ENCODE measurements around the gene SEMA5B. TPM values are rescaled to one million over a fixed set of nuclear protein-coding genes. Genes with fewer than 3 reads are reported as not detected.

The SEMA5B gene
- total and polyA plus RNA-seq, 2 of the 4 experiments (the other 2 are of a cell fraction), result not detected

DNA sequence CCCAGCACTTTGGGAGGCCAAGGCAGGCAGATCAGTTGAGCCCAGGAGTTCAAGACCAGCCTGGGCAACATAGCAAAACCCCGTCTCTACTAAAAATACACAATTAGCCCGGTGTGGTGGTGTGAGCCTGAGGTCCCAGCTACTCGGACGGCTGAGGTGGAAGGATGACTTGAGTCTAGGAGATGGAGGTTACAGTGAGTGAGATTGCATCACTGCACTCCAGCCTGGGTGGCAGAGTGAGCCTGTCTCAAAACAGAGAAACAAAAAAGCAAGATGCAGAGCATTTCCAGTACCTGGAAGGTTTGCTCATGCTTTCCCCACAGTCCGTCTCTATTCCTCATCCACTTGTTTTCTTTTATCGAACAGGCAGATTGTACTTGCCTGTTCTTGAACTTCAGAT lies 35.5 kb upstream of the SEMA5B start:
- CTCF ChIA-PET, result no interaction called here
- no peak overlapping the region for H4K91ac ChIP-seq (ENCODE audit: insufficient read depth, low read depth, low read length)
- no peak overlapping the region for H4K8ac ChIP-seq (ENCODE audit: low read depth in 2 of 2, low read length in 2 of 2)
- H3K56ac ChIP-seq (ENCODE audit: extremely low read depth, insufficient read depth, low read length), result no peak overlapping the region
- no peak overlapping the region for H3K23ac ChIP-seq (ENCODE audit: low read depth, low read length)
- TF ChIP-seq RCOR1 (IDR thresholded peaks at IDR 0.05; ENCODE audit: insufficient replicate concordance, low read length) (no peak), RAD21 (IDR thresholded peaks at IDR 0.05; ENCODE audit: low read length) (no peak), MAFK (IDR thresholded peaks at IDR 0.05; ENCODE audit: low read depth, low read length) (no peak), CEBPB (IDR thresholded peaks at IDR 0.05; ENCODE audit: low read depth, low read length) (0 out of 2 replicates have a peak, but pooled peaks have one; percentile 21)
- peaks cover 3% of the 10 kb centered on the region; the same call in 1 of the 2 replicates for H3K9me1 ChIP-seq (ENCODE audit: insufficient read depth, low read length)
- no peak overlapping the region for H2BK20ac ChIP-seq (ENCODE audit: low read depth, low read length)
- ATAC-seq (ENCODE audit: low read depth) (no peak), DNase-seq (no peak)
- H2AK9ac ChIP-seq (replicated peaks; ENCODE audit: low read depth, low read length, poor library complexity), result no peak overlapping the region
- in situ Hi-C loops (cut with MboI; ENCODE audit: low sequenced_read_pairs) (no loop called here), dilution Hi-C loops (cut with HindIII; ENCODE audit: low sequenced_read_pairs, unreplicated experiment) (no loop called here), intact Hi-C loops (cut with micrococcal nuclease) (no loop called here)
- no peak overlapping the region for H2BK120ac ChIP-seq (ENCODE audit: low read depth, low read length)
- H3K4me2 ChIP-seq (ENCODE audit: low read depth, low read length), result no peak overlapping the region
- peaks cover 20% of the 10 kb centered on the region for H3K27me3 ChIP-seq (ENCODE audit: control insufficient read depth, insufficient read depth, low read length)
- no peak overlapping the region for H2AFZ ChIP-seq (replicated peaks; ENCODE audit: low read length, poor library complexity)
- no CpG with 5 or more reads among the region's 6 CpGs for WGBS, 2 experiments (ENCODE audit: extremely low coverage in 2 of 2, insufficient read length in 1 of 2)
- H3K18ac ChIP-seq (ENCODE audit: low read depth, low read length), result no peak overlapping the region
- no peak overlapping the region for H3K4me3 ChIP-seq (ENCODE audit: insufficient read depth, low read depth, low read length)
- BruUV-seq (replicated peaks), result no TSS peak
- H2BK5ac ChIP-seq (ENCODE audit: low read depth, low read length, poor library complexity, severe bottlenecking), result no peak overlapping the region
- peaks cover under 1% of the 10 kb centered on the region; the same call in 1 of the 2 replicates for H3K4me1 ChIP-seq (ENCODE audit: control insufficient read depth, insufficient read depth, low read length)
- H3K9me3 ChIP-seq (ENCODE audit: control insufficient read depth, insufficient read depth, low read length), result 0 out of 2 replicates have a peak, but pooled peaks cover 2% of the 10 kb centered on the region
- H3K9ac ChIP-seq (ENCODE audit: low read depth, low read length), result no peak overlapping the region
- no peak overlapping the region for H4K5ac ChIP-seq (ENCODE audit: low read depth, low read length)
- H2BK15ac ChIP-seq (ENCODE audit: low read depth, low read length), result no peak overlapping the region
- peaks cover 7 to 10% of the 10 kb centered on the region in 2 experiments; a peak in 3 of 4 replicates for H3K79me1 ChIP-seq (ENCODE audit: low read depth in 1 of 2, low read length in 2 of 2)
- no peak overlapping the region for H3K14ac ChIP-seq (replicated peaks; ENCODE audit: low read depth, low read length)
- no peaks in the 10 kb centered on the region for H3K36me3 ChIP-seq (ENCODE audit: control insufficient read depth, insufficient read depth, low read length)
- no peaks in the 10 kb centered on the region for H4K20me1 ChIP-seq (ENCODE audit: insufficient read depth, low read length)
- POLR2A ChIA-PET (ENCODE audit: unreplicated experiment), result no interaction called here
- no peak overlapping the region for H3K27ac ChIP-seq (ENCODE audit: insufficient read depth, low read length)
- H3K4ac ChIP-seq (ENCODE audit: low read depth, low read length), result no peak overlapping the region
- no peak overlapping the region for H2AK5ac ChIP-seq (ENCODE audit: low read depth, low read length)

Measured in IMR-90 (cell line).